ENCODE measurements around the gene SLX4IP. TPM values are rescaled to one million over a fixed set of nuclear protein-coding genes. Genes with fewer than 3 reads are reported as not detected.
"Not testable (repeated sequence)": the region's sequence is repeated elsewhere in the genome, so short reads cannot be mapped to it uniquely, and the experiment has no call there.

SLX4IP gene
- total RNA-seq, result 1 to 10 TPM; 3.8 to 4.7 (median 4.6) TPM

GRCh38 chr20:10434832-10435812, at the start of gene SLX4IP:
TSS of gene SLX4IP (plus strand) at chr20:10435305. CDS start at chr20:10458205, 22,900 bp downstream.
- ATAC-seq, result peak; percentile 62 to 67
- Mint-ChIP-seq H3K27me3 (ENCODE audit: low read depth) (no peaks in the 10 kb centered on the region), H3K9me3 (no peaks in the 10 kb centered on the region)

DNA sequence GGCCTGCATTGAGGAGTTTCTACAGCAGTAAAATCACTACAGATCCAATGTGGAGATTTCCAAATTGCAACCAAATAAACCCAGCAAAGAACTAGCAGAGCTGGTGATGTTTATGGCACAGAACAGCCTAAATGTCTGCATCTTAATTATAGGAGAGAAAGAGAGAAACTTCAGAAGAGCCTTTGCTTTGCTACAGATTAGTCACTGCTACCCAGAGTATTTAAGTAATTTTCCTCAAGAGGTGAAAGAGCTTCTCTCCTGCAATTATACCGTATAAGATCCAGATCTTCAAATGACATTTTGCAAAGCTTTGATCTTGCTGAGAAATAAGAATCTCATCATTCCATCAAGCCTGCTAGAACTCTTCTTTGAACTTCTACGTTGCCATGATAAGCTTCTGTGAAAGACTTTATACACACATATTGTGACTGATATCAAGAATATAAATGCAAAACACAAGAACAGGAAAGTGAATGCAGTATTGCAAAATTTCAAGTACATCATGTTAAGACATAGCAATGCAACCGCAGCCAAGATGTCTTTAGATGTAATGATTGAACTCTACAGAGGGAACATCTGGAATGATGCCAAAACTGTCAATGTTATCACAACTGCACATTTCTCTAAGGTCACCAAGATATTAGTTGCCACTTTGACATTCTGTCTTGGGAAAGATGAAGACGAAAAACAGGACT, 49.1 kb upstream of the SLX4IP start:
- ATAC-seq (no peak), DNase-seq (no peak)
- Mint-ChIP-seq H3K36me3 (ENCODE audit: insufficient read depth) (no peaks in the 10 kb centered on the region), H3K4me3 (no peak overlapping the region), H3K27me3 (ENCODE audit: low read depth) (peaks cover 6% of the 10 kb centered on the region), H3K9me3 (no peaks in the 10 kb centered on the region), H3K4me1 (ENCODE audit: low read depth) (no peaks in the 10 kb centered on the region)

More at GRCh38 chr20:10434832-10435812, at the start of gene SLX4IP:
- H3K4me3 Mint-ChIP-seq, result peak within 1 kb of the TSS; percentile 96
- peaks cover 46% of the 10 kb centered on the region for H3K4me1 Mint-ChIP-seq (ENCODE audit: low read depth)
- H3K36me3 Mint-ChIP-seq (ENCODE audit: insufficient read depth), result no peaks in the 10 kb centered on the region
- DNase-seq, result peak; percentile 78

DNA sequence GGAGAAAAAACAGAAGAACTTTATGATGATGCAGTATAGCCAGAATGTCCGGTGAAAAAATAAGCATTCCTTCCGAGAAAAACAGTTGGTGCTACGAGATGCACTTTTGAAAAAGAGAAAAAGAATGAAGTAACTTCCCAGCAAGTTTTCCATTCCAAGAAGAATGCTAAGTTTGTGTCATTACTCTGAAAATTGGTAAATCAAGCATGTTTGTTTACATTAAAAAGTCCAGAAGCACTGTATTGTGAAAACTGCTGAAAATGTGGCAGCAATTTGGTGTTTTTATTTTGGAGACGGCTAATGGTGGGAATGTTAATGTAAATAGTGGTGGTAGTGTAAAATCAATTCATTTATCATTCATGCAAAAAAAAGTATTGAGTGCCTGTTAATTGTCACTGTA, 47.4 kb upstream of the SLX4IP start:
- ATAC-seq, result no peak
- DNase-seq, result no peak
- Mint-ChIP-seq H3K4me1 (ENCODE audit: low read depth) (no peaks in the 10 kb centered on the region), H3K27me3 (ENCODE audit: low read depth) (peaks cover 6% of the 10 kb centered on the region), H3K36me3 (ENCODE audit: insufficient read depth) (no peaks in the 10 kb centered on the region), H3K4me3 (no peak overlapping the region), H3K9me3 (no peaks in the 10 kb centered on the region)

DNA sequence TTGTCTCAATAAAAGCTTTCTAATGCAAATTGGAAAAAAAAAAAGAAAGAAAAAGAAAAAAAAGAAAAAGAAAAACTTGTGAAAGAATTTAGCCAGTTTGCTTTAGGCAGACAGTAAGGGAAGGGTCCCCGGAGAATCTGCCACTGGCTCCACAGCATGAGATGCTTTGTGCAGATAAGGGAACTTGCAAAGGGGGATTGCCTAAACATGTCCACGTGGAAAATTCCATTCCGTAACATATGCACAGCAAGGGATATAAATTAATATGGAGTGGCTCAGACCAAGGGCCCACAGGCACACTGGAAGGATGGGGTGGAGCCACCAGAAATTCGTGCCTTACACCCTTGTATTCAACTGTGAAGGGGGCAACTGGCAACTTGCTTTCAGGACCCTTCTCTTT, 46.5 kb upstream of the SLX4IP start:
- Mint-ChIP-seq H3K27me3 (ENCODE audit: low read depth) (peaks cover 6% of the 10 kb centered on the region), H3K4me3 (no peak overlapping the region), H3K4me1 (ENCODE audit: low read depth) (no peaks in the 10 kb centered on the region), H3K9me3 (no peaks in the 10 kb centered on the region), H3K36me3 (ENCODE audit: insufficient read depth) (no peaks in the 10 kb centered on the region)
- DNase-seq (no peak), ATAC-seq (no peak)

DNA sequence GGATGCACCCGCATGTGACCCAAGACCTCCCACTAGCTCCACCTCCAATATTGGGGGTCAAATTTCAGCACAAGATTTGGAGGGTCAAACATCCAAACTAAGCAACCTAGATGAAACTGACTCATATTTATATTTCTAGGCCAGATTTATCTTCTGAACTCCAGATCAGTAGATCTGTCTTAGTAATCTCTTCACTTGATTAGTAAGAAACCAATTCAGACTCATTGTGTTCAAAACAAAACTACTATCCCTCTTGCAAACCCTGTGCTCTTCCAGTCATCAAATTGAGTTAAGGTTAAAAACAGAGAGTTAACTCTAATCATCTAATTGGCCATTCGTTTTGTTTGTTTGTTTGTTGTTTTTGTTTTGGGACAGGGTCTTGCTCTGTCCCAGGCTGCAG, 44.4 kb upstream of the SLX4IP start:
- Mint-ChIP-seq H3K4me3 (no peak overlapping the region), H3K27me3 (ENCODE audit: low read depth) (peaks cover 4% of the 10 kb centered on the region), H3K4me1 (ENCODE audit: low read depth) (no peaks in the 10 kb centered on the region), H3K36me3 (ENCODE audit: insufficient read depth) (no peaks in the 10 kb centered on the region), H3K9me3 (no peaks in the 10 kb centered on the region)
- ATAC-seq (no peak), DNase-seq (no peak)

GRCh38 chr20:10394752-10395151, 40.4 kb upstream of the SLX4IP start:
- H3K36me3 Mint-ChIP-seq (ENCODE audit: insufficient read depth); DNase-seq; H3K4me3 Mint-ChIP-seq; H3K4me1 Mint-ChIP-seq (ENCODE audit: low read depth); H3K27me3 Mint-ChIP-seq (ENCODE audit: low read depth); H3K9me3 Mint-ChIP-seq; ATAC-seq: not testable (repeated sequence)

DNA sequence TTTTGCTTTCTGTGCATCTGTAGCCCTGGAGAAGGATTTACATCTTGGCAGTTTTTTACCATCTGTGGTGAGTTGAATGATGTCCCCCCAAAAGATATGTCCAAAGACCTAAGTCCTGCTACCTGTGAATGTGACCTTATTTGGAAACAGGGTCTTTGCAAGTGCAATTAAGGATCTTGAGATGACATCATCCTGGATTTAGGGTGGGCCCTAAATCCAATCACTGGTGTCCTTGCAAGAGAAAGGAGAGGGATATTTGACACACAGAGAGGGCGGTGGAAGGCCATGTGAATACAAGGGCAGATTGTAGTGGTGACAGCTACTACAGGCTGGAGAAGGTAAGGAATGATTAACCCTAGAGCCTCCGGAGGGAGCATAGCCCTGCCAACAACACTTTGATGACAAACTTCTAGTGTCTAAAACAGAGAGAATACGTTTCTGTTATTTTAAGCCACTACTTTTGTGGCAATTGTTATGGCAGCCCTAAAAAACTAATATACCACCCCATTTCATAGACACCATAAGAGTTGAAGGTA, 36.2 kb upstream of the SLX4IP start:
- no peaks in the 10 kb centered on the region for H3K36me3 Mint-ChIP-seq (ENCODE audit: insufficient read depth)
- ATAC-seq, result no peak

DNA sequence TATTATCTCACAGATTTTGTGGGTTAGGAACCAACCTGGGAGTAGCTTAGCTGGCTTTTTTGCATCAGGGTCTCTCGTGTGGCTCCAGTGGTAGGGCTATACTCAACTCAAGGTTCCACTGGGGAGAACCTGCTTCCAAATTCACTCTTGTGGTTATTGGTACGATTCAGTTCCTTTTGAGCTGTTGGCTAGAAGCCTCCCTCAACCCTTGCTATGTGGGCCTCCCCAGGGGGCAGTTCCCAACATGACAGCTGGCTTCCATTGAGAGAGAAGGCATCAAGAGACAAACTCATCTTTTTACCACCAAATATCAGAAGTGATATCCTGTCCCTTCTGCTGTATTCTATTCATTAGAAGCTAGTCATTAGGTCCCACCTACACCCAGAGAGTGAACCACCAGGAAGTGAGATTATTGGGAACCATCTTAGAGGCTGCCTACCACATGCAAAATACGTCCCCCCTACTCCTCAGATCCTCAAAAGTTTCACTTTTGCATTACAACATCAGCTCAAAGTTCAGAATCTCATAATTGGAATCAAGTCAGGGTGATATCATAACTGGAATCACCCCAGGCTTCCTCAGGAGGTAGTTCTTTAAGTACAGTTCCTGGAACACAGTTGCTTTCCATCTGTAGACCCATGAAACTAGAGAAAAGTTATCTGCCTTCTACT, 32.0 kb upstream of the SLX4IP start:
- H3K27me3 Mint-ChIP-seq (ENCODE audit: low read depth), result no peaks in the 10 kb centered on the region
- H3K4me3 Mint-ChIP-seq, result no peak overlapping the region
- ATAC-seq, result no peak
- H3K9me3 Mint-ChIP-seq, result no peaks in the 10 kb centered on the region
- H3K36me3 Mint-ChIP-seq (ENCODE audit: insufficient read depth), result peaks cover 2% of the 10 kb centered on the region
- no peak for DNase-seq
- H3K4me1 Mint-ChIP-seq (ENCODE audit: low read depth), result no peaks in the 10 kb centered on the region

More for the DNA sequence above, 36.2 kb upstream of the SLX4IP start:
- no peak for DNase-seq
- H3K27me3 Mint-ChIP-seq (ENCODE audit: low read depth), result no peaks in the 10 kb centered on the region
- no peaks in the 10 kb centered on the region for H3K4me1 Mint-ChIP-seq (ENCODE audit: low read depth)
- H3K9me3 Mint-ChIP-seq, result no peaks in the 10 kb centered on the region
- H3K4me3 Mint-ChIP-seq, result no peak overlapping the region

DNA sequence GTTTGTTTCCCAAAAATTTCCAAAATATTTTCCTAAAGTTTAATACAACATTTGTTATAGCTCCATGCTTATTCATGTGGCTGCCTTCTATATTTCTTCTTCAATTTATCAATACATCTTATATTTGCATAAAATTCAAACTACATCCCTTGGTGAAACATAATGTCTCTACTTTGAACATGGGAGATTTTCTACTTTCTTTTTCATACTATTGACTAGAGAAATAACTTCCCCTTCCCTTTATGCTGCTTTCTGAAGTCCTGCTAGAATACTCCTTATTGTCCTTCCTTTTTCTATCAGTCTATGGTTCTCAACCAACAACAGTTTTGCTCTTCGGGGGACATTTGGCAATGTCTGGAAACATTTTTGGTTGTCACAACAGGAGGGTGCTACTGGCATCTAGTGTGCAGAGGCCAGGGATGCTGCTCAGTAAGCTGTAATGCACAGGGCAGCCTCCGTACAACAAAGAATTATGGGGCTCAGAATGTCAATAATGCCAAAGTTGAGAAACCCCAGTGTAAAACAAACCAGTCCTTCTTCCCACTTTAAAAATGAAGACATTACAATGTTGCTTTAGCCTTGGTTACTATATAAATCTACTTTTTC, 31.0 kb upstream of the SLX4IP start:
- no peaks in the 10 kb centered on the region for H3K27me3 Mint-ChIP-seq (ENCODE audit: low read depth)
- no peaks in the 10 kb centered on the region for H3K4me1 Mint-ChIP-seq (ENCODE audit: low read depth)
- DNase-seq, result no peak
- H3K4me3 Mint-ChIP-seq, result no peak overlapping the region
- H3K36me3 Mint-ChIP-seq (ENCODE audit: insufficient read depth), result peaks cover 2% of the 10 kb centered on the region
- no peak for ATAC-seq
- no peaks in the 10 kb centered on the region for H3K9me3 Mint-ChIP-seq

DNA sequence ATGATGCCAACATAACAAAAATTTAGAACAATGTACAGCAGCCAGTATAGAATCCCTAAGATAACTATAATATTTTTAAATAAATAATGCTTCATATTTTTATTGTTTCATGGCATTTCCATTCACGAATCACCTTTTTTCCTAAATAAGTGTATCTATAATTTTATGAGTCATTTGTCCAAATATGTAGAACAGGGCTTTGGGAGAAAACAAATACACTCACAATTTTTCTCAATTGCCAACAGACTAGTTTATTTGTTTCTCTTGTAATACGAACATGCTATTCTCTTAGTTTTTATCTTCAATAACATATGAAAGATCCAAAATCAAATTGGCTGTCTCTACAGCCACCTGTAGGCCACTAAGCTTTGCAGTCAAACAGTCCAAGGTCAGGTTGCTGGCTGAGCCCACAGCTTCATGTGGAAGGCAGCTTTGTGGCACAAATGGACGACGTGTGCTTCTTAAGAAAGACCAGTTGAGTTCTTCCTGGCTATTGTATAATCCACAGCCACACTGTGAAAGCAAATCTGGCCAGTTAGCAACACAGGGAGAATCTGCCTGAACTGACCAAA, 30.1 kb upstream of the SLX4IP start:
- H3K27me3 Mint-ChIP-seq (ENCODE audit: low read depth), result no peaks in the 10 kb centered on the region
- peaks cover 2% of the 10 kb centered on the region for H3K36me3 Mint-ChIP-seq (ENCODE audit: insufficient read depth)
- H3K4me3 Mint-ChIP-seq, result no peak overlapping the region
- no peaks in the 10 kb centered on the region for H3K4me1 Mint-ChIP-seq (ENCODE audit: low read depth)
- no peaks in the 10 kb centered on the region for H3K9me3 Mint-ChIP-seq
- ATAC-seq (no peak), DNase-seq (no peak)

GRCh38 chr20:10408108-10408813, 26.8 kb upstream of the SLX4IP start:
- no peak for ATAC-seq
- no peaks in the 10 kb centered on the region for H3K9me3 Mint-ChIP-seq
- H3K27me3 Mint-ChIP-seq (ENCODE audit: low read depth), result no peaks in the 10 kb centered on the region

DNA sequence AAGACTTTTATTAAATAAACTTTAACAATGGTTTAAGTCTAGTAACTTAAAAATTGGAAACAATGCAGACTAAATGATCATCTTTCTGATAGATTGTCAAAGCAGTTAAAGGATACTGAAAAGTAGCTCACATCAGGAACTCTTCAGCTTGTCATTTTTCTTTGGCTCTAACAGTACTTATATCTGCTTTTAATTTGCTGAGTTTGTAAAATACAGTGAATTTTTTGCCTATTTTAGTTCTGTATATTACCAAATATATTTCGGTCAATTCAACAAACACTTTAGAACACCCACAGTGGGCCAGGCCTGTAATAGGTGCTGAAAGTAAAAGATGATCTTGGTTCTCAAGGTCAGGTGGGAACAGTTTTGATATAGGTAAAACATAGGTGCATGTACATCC, 23.4 kb upstream of the SLX4IP start:
- H3K4me3 Mint-ChIP-seq, result no peak overlapping the region
- no peak for DNase-seq
- H3K27me3 Mint-ChIP-seq (ENCODE audit: low read depth), result no peaks in the 10 kb centered on the region
- H3K4me1 Mint-ChIP-seq (ENCODE audit: low read depth), result no peaks in the 10 kb centered on the region
- H3K9me3 Mint-ChIP-seq, result no peaks in the 10 kb centered on the region
- peaks cover 13% of the 10 kb centered on the region for H3K36me3 Mint-ChIP-seq (ENCODE audit: insufficient read depth)
- no peak for ATAC-seq

More at GRCh38 chr20:10408108-10408813, 26.8 kb upstream of the SLX4IP start:
- H3K4me3 Mint-ChIP-seq, result no peak overlapping the region
- peaks cover 7% of the 10 kb centered on the region for H3K36me3 Mint-ChIP-seq (ENCODE audit: insufficient read depth)
- DNase-seq, result no peak
- no peaks in the 10 kb centered on the region for H3K4me1 Mint-ChIP-seq (ENCODE audit: low read depth)

All from activated T-cell treated with anti-CD3 and anti-CD28 coated beads, Interleukin-2, amount 50 U/mL, for 4 hours (primary cell).